NT2/D1 (cell line): ENCODE measurements around the gene CCDC185.

ENCODE experiments used
- DNase-seq: peaks from one replicate; pipeline ENCODE4 v3.0.0-alpha.2; 2011; ENCODE audit warnings: low read depth, low spot score
- H3K27me3 ChIP-seq: 2 replicates; pipeline ENCODE4 v1.6.0; 2011; ENCODE audit warnings: mild to moderate bottlenecking; ENCODE audit not compliant: insufficient read length, insufficient read depth
- H3K36me3 ChIP-seq: 2 replicates; pipeline ENCODE4 v1.6.1; 2011; ENCODE audit warnings: mild to moderate bottlenecking, low read length, mixed read lengths; ENCODE audit not compliant: insufficient read depth, insufficient read length
- H3K4me1 ChIP-seq: 2 replicates; pipeline ENCODE4 v1.5.1; 2011; ENCODE audit not compliant: insufficient read depth, insufficient read length
- H3K4me3 ChIP-seq: 2 replicates; pipeline ENCODE4 v1.5.1; 2011; ENCODE audit warnings: low read depth; ENCODE audit not compliant: insufficient read length
- H3K9ac ChIP-seq: 2 replicates; pipeline ENCODE4 v1.6.0; 2011; ENCODE audit warnings: low read depth; ENCODE audit not compliant: insufficient read length
- H3K9me3 ChIP-seq: 2 replicates; pipeline ENCODE4 v1.5.1; 2011; ENCODE audit warnings: mild to moderate bottlenecking, low read length; ENCODE audit not compliant: insufficient read depth
- SUZ12 ChIP-seq: IDR thresholded peaks from 2 replicates; pipeline ENCODE4 v1.6.1; 2011; ENCODE audit not compliant: insufficient read length, insufficient read depth; ENCODE audit errors: extremely low read depth
- YY1 ChIP-seq: IDR thresholded peaks from 2 replicates; pipeline ENCODE4 v1.6.1; 2011; ENCODE audit not compliant: insufficient read length, insufficient read depth
- ZNF274 ChIP-seq: IDR thresholded peaks from 2 replicates; pipeline ENCODE4 v1.6.1; 2011; ENCODE audit warnings: mild to moderate bottlenecking, low read depth, low read length

CCDC185 gene

DNA sequence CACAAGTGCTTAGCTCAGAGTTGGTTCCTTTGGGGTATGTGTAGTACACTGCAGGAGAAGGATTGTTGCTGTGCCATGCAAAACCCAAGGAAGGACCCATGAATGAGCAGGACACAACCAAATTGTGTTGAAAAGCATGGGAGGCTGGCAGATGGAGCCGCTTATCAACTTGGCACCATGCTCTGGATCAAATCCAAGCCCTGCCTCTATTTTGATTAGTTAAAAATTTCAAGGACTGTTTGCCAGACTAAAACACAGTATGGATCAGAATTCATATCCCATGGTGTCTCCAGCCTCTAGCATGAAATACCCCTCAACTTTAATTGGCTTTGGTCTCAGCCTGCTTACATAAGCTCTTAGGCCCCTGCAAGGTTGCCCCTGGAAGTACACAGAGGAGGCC, 27.8 kb downstream of the CCDC185 start:
- Histone ChIP-seq H3K4me1 (peaks cover 5% of the 10 kb centered on the region), H3K9me3 (no peaks in the 10 kb centered on the region), H3K9ac (no peak overlapping the region), H3K4me3 (no peak overlapping the region), H3K27me3 (no peaks in the 10 kb centered on the region), H3K36me3 (no peaks in the 10 kb centered on the region)
- no peak for DNase-seq
- TF ChIP-seq ZNF274 (no peak), YY1 (no peak), SUZ12 (no peak)

DNA sequence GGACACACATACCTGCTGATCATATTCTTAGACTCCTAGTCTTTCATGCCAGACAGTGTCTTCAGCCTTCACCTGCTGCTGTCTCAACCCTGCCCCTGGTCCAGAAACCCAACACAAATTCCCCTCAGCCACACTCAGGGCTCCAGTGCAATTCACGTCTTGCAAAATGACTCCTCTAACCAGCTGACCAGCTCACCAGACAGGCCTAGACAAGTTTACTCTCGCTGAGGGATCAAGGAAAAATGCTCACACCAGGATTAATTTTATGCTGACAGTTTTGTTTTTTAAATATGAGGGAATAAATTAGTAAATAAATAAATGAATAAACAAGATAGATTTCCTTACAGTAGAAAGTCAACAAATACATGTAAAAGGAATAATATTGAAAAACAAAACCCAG, 28.5 kb downstream of the CCDC185 start:
- Histone ChIP-seq H3K9me3 (no peaks in the 10 kb centered on the region), H3K4me3 (no peak overlapping the region), H3K9ac (no peak overlapping the region), H3K36me3 (no peaks in the 10 kb centered on the region), H3K4me1 (peaks cover 5% of the 10 kb centered on the region), H3K27me3 (no peaks in the 10 kb centered on the region)
- TF ChIP-seq ZNF274, result no peak
- DNase-seq, result no peak

DNA sequence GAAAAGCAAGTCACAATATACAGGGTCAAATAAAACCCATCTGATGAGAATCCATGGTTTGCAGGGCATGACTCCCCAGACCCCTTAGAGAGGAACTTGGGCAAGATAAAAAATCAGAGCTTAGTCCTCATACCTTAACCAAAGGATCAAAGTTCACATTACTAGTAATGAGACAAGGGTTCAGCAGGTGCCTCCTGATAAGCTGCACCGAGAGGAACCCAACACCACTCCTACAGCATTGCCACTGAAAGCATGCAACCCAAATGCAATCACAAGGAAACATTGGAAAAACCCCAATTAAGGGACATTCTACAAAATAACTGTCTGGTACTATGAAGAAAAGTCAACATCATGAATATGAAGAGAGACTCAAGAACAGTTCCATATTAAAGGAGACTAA, 29.7 kb downstream of the CCDC185 start:
- no peaks in the 10 kb centered on the region for H3K27me3 ChIP-seq
- TF ChIP-seq ZNF274, result no peak
- no peak for TF ChIP-seq YY1
- no peak for TF ChIP-seq SUZ12

DNA sequence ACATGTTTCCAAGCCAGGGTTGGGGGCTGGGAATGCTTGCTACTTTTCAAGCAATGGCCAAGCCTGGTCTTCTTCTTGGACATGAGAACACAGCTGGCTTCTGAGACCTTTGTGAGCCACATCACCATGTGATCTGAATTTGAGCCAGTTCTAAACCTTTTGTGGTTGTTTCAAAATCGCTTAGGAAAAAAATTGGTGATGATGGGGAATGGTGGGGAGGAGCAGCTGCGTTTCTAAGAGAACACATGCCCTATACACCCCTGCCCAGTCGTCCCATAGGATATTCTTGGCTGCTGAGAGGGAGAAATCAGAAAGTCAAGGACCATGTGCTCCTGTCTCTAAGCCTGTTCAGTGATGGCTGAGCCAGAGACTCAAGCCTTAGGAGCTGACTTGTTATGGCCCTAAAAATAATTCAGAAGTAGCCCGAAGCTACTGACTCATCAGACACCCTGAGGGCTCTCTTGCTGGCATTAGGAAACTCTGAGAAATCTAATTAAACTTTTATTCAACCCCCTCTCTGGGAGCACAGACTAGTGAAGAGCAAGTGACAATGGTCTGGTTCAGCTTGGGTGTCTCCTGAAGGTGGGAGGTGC, 30.5 kb downstream of the CCDC185 start:
- no peaks in the 10 kb centered on the region for H3K27me3 ChIP-seq
- DNase-seq, result no peak
- no peak for TF ChIP-seq SUZ12
- no peak for TF ChIP-seq ZNF274
- TF ChIP-seq YY1, result no peak
- H3K9me3 ChIP-seq, result 0 out of 2 replicates have a peak, but pooled peaks cover 7% of the 10 kb centered on the region
- H3K9ac ChIP-seq, result no peak overlapping the region
- H3K4me1 ChIP-seq, result peaks cover 2% of the 10 kb centered on the region
- H3K4me3 ChIP-seq, result no peak overlapping the region
- no peaks in the 10 kb centered on the region for H3K36me3 ChIP-seq

More for the DNA sequence above, 29.7 kb downstream of the CCDC185 start:
- Histone ChIP-seq H3K36me3 (no peaks in the 10 kb centered on the region), H3K4me3 (no peak overlapping the region), H3K9me3 (0 out of 2 replicates have a peak, but pooled peaks cover under 1% of the 10 kb centered on the region), H3K4me1 (peaks cover 5% of the 10 kb centered on the region), H3K9ac (no peak overlapping the region)
- DNase-seq, result no peak

DNA sequence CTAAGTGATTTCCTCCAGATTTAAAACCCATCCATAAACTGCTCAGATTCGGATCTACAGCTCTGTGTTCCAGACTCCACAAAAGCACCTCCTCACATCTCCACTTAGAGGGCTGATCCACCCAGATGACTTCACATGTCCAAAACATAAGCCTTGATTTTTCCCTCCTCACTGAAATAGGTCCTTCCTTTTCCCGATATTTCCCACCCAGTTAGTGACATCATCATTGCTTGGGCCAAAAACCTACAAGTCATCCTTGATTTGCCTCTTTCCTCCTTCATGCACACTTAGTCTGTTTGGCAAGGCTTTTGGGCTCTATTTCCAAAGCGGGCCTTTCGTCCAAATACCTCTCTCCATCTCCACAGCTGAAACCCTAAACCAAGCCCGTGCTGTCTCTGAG, 32.3 kb downstream of the CCDC185 start:
- no peak overlapping the region for H3K4me3 ChIP-seq
- H3K9me3 ChIP-seq, result 0 out of 2 replicates have a peak, but pooled peaks cover 7% of the 10 kb centered on the region
- H3K27me3 ChIP-seq, result no peaks in the 10 kb centered on the region
- H3K36me3 ChIP-seq, result no peaks in the 10 kb centered on the region
- TF ChIP-seq ZNF274 (no peak), SUZ12 (no peak), YY1 (no peak)
- no peak overlapping the region for H3K9ac ChIP-seq
- no peak for DNase-seq
- no peaks in the 10 kb centered on the region for H3K4me1 ChIP-seq

DNA sequence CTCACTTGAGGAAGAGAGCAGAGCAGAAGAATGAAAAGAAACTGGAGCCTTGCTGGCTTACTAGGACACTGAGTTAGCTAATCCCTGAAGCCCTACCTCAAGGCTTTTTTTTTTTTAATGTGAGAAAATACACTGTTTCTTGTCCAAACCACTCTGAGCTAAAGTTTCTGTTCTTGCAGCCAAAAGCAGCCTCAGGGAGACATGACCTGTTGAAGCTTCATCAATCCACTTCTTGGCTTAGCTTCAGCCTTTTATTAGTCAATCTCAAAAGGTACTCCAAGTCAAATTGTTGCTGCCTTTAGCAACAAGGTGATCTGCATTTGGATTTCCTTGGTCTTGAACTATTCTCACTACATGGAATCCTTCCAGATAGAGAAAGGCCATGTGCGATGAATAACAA, 33.7 kb downstream of the CCDC185 start:
- no peaks in the 10 kb centered on the region for H3K36me3 ChIP-seq
- H3K9ac ChIP-seq, result no peak overlapping the region
- no peak for DNase-seq
- H3K4me1 ChIP-seq, result no peaks in the 10 kb centered on the region
- H3K4me3 ChIP-seq, result no peak overlapping the region
- TF ChIP-seq ZNF274 (no peak), SUZ12 (no peak), YY1 (no peak)
- 0 out of 2 replicates have a peak, but pooled peaks cover 7% of the 10 kb centered on the region for H3K9me3 ChIP-seq
- H3K27me3 ChIP-seq, result no peaks in the 10 kb centered on the region

DNA sequence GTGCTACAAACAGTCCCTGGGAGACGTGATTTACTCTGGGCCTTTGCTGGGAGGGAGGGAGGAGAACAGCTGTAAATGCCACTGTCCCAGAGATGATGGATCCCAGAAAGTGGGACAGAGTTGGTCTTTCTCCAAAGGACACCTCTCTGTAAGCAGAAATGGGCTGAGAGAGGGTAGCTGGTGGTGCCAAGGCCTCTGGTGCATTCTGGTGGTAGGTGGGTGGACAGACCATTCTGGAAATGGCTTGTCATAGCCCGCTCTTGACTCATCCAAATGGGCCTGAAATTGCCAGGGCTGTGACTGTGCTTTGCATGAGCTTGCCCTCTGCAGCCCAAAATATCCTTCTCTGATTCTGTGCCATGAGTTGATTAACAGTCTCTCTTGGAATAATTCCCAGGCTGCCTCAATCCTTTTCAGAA, 36.1 kb downstream of the CCDC185 start:
- no peak for DNase-seq
- H3K36me3 ChIP-seq, result no peaks in the 10 kb centered on the region
- H3K9ac ChIP-seq, result no peak overlapping the region
- H3K4me1 ChIP-seq, result no peaks in the 10 kb centered on the region
- no peak overlapping the region for H3K4me3 ChIP-seq
- TF ChIP-seq SUZ12 (no peak), YY1 (no peak)
- H3K9me3 ChIP-seq, result 0 out of 2 replicates have a peak, but pooled peaks cover 7% of the 10 kb centered on the region
- H3K27me3 ChIP-seq, result no peaks in the 10 kb centered on the region

DNA sequence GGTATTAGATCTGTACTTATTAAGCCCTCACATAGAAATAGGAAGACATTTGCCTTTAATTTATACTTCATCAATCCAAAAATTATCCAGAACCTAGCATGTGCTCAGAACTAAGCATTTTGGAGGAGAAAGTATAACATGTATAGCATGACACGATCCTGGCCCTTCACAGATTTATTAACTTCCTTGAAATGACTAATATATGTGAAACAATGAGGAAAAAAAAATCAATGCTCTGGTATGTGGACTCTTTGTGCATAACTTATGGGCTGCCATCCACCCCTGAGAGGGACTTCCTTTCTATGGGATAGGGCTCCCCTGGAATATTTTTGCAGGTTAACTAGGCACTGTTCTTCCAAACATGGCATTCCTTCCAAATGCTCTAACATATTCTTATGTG, 36.6 kb downstream of the CCDC185 start:
- no peaks in the 10 kb centered on the region for H3K4me1 ChIP-seq
- H3K36me3 ChIP-seq, result no peaks in the 10 kb centered on the region
- no peak for DNase-seq
- H3K9me3 ChIP-seq, result 0 out of 2 replicates have a peak, but pooled peaks cover 7% of the 10 kb centered on the region
- TF ChIP-seq SUZ12 (no peak), ZNF274 (no peak), YY1 (no peak)
- no peak overlapping the region for H3K4me3 ChIP-seq
- no peak overlapping the region for H3K9ac ChIP-seq
- no peaks in the 10 kb centered on the region for H3K27me3 ChIP-seq
